Bronchial epithelial cell (primary cell): ENCODE measurements around the gene GCSAM. TPM values are rescaled to one million over a fixed set of nuclear protein-coding genes. Genes with fewer than 3 reads are reported as not detected.

Experiments
- total RNA-seq: library from RNA; depleted of rRNA; stranded (reverse); fragments of >200 nt; gene quantifications from 2 replicates; pipeline ENCODE4 v1.2.1, GENCODE V29; 2014

The GCSAM gene
- total RNA-seq, 1 donor from 2014 or later, result 0.26 TPM

Other genes starting within 250 kb of the GCSAM start
- 22.6 and 28.9 TPM in 2 replicates for gene ABHD10, start 154.2 kb downstream of the GCSAM start, total RNA-seq
- 0.77 and 1.8 TPM in 2 replicates for gene TAGLN3, start 134.3 kb downstream of the GCSAM start, total RNA-seq
- under 0.01 and 0.13 TPM in 2 replicates for gene TMPRSS7, start 98.5 kb downstream of the GCSAM start, total RNA-seq
- 23.0 and 45.5 TPM in 2 replicates for gene C3orf52, start 46.9 kb downstream of the GCSAM start, total RNA-seq
- gene SLC9C1, start 161.0 kb upstream of the GCSAM start, total RNA-seq, result not detected in 2 replicates
- 0.13 and 0.53 TPM in 2 replicates for gene CD200, start 199.9 kb upstream of the GCSAM start, total RNA-seq